ENCODE results near the gene ATXN1. TPM values are rescaled to one million over a fixed set of nuclear protein-coding genes. Genes with fewer than 3 reads are reported as not detected.

Gene ATXN1
- total RNA-seq, 1 experiment from 2014 or later = 16.5 TPM

DNA sequence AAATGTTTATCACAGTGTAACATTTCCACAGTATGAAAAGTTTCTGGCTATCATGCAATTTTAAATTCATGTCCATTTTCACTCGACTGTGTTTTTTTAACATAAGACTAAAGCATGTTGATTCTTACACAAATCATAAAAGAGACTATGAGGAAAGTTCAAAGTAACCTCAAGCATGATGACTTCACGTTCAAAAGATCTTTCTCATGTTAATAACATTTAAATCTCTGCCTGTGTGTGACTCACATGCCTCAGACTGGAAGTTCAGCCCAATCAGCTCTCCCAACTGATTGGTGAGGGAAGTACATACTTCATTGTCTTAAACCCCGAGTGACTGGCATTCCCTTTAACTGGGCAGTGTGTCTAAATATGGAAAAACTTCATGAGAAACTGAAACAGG is 37.4 kb downstream of the ATXN1 start:
- peak overlapping the region; percentile 47 for H3K4me3 Mint-ChIP-seq (ENCODE audit: unreplicated experiment)
- H3K27ac Mint-ChIP-seq (ENCODE audit: low read depth, unreplicated experiment) = peak overlapping the region; percentile 87
- H3K4me1 Mint-ChIP-seq (ENCODE audit: insufficient read depth, unreplicated experiment) = peaks cover 37% of the 10 kb centered on the region
- intact Hi-C loops (cut with micrococcal nuclease) = no loop called here
- CTCF ChIA-PET = interaction anchor here (0.6 to 5.2 kb wide), 6 partner anchors 8 to 291 kb away, joined by 3 to 30 read pairs (median 10); no protein-coding TSS in a partner anchor
- H3K36me3 Mint-ChIP-seq (ENCODE audit: insufficient read depth, unreplicated experiment) = no peaks in the 10 kb centered on the region
- no TSS peak for BruUV-seq (replicated peaks)
- no peaks in the 10 kb centered on the region for H3K27me3 Mint-ChIP-seq (ENCODE audit: insufficient read depth, unreplicated experiment)
- POLR2A ChIA-PET = interaction anchor here (1.0 to 9.5 kb wide), 16 partner anchors 9 to 390 kb away, joined by 3 to 127 read pairs (median 8); partner anchors contain the start of gene ATXN1
- no peaks in the 10 kb centered on the region for H3K9me3 Mint-ChIP-seq (ENCODE audit: unreplicated experiment)
- TF ChIP-seq, protein P1, sequence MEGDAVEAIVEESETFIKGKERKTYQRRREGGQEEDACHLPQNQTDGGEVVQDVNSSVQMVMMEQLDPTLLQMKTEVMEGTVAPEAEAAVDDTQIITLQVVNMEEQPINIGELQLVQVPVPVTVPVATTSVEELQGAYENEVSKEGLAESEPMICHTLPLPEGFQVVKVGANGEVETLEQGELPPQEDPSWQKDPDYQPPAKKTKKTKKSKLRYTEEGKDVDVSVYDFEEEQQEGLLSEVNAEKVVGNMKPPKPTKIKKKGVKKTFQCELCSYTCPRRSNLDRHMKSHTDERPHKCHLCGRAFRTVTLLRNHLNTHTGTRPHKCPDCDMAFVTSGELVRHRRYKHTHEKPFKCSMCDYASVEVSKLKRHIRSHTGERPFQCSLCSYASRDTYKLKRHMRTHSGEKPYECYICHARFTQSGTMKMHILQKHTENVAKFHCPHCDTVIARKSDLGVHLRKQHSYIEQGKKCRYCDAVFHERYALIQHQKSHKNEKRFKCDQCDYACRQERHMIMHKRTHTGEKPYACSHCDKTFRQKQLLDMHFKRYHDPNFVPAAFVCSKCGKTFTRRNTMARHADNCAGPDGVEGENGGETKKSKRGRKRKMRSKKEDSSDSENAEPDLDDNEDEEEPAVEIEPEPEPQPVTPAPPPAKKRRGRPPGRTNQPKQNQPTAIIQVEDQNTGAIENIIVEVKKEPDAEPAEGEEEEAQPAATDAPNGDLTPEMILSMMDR (IDR thresholded peaks at IDR 0.05; ENCODE audit: unreplicated experiment) = no peak
- peak; percentile 88 for DNase-seq (ENCODE audit: unreplicated experiment)

DNA sequence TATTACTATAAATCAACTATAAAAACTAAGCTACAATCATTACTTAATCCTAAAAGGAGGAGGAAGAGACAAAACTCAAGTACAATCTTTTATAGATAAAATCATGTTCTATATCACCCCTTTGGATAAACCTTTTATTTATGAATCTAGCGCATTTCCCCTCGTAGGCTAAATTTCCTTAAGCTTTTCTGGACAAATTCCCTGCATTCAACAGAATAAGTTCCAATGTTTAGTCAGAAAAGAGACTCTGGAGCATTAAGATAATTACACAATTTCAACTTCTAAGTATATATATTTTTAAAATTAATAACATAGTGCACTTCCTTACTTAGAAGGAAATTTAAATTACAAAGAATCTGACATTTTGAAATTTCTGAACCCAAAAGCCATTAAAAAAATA is 37.9 kb downstream of the ATXN1 start:
- DNase-seq (ENCODE audit: unreplicated experiment) = no peak
- ChIA-PET CTCF (interaction anchor here (1.2 to 5.2 kb wide), 4 partner anchors 10 to 212 kb away, joined by 3 to 30 read pairs (median 10); no protein-coding TSS in a partner anchor), POLR2A (interaction anchor here (1.0 to 9.5 kb wide), 13 partner anchors 9 to 390 kb away, joined by 3 to 127 read pairs (median 33); partner anchors contain the start of gene ATXN1)
- H3K9me3 Mint-ChIP-seq (ENCODE audit: unreplicated experiment) = no peaks in the 10 kb centered on the region
- H3K36me3 Mint-ChIP-seq (ENCODE audit: insufficient read depth, unreplicated experiment) = no peaks in the 10 kb centered on the region
- H3K27ac Mint-ChIP-seq (ENCODE audit: low read depth, unreplicated experiment) = peak overlapping the region; percentile 87
- TF ChIP-seq, protein P1 (IDR thresholded peaks at IDR 0.05; ENCODE audit: unreplicated experiment) = no peak
- peaks cover 36% of the 10 kb centered on the region for H3K4me1 Mint-ChIP-seq (ENCODE audit: insufficient read depth, unreplicated experiment)
- intact Hi-C loops (cut with micrococcal nuclease) = no loop called here
- TSS peak; percentile 19 for BruUV-seq (replicated peaks)
- no peaks in the 10 kb centered on the region for H3K27me3 Mint-ChIP-seq (ENCODE audit: insufficient read depth, unreplicated experiment)
- H3K4me3 Mint-ChIP-seq (ENCODE audit: unreplicated experiment) = no peak overlapping the region

DNA sequence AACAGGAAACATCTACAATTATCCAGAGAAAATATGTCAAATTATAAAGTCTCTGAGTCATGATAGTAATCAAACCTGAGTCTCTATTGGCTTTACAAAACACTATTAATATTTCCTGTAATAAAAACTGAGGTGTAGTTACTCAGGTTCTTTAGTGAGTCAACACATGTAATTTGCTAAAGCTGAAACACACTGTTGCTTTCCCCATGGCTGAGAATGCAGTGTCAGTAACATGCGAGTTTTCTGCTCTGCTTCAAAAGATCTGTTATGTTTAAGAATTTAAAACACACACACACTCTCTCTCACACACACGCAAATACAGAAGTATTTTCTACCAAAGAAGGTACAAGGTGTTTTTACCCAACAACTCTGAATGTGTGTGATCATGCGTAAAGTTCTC is 38.6 kb downstream of the ATXN1 start:
- H3K4me1 Mint-ChIP-seq (ENCODE audit: insufficient read depth, unreplicated experiment) = peaks cover 36% of the 10 kb centered on the region
- peak overlapping the region; percentile 87 for H3K27ac Mint-ChIP-seq (ENCODE audit: low read depth, unreplicated experiment)
- ChIA-PET POLR2A (interaction anchor here (0.7 to 9.5 kb wide), 13 partner anchors 8 to 189 kb away, joined by 3 to 127 read pairs (median 7); partner anchors contain the start of gene ATXN1), CTCF (interaction anchor here (1.2 to 5.2 kb wide), 3 partner anchors 10 to 48 kb away, joined by 3 to 30 read pairs (median 12); no protein-coding TSS in a partner anchor)
- BruUV-seq (replicated peaks) = no TSS peak
- no peaks in the 10 kb centered on the region for H3K36me3 Mint-ChIP-seq (ENCODE audit: insufficient read depth, unreplicated experiment)
- TF ChIP-seq, protein P1 (IDR thresholded peaks at IDR 0.05; ENCODE audit: unreplicated experiment) = no peak
- DNase-seq (ENCODE audit: unreplicated experiment) = no peak
- H3K4me3 Mint-ChIP-seq (ENCODE audit: unreplicated experiment) = no peak overlapping the region
- no peaks in the 10 kb centered on the region for H3K9me3 Mint-ChIP-seq (ENCODE audit: unreplicated experiment)
- H3K27me3 Mint-ChIP-seq (ENCODE audit: insufficient read depth, unreplicated experiment) = no peaks in the 10 kb centered on the region
- intact Hi-C loops (cut with micrococcal nuclease) = no loop called here

DNA sequence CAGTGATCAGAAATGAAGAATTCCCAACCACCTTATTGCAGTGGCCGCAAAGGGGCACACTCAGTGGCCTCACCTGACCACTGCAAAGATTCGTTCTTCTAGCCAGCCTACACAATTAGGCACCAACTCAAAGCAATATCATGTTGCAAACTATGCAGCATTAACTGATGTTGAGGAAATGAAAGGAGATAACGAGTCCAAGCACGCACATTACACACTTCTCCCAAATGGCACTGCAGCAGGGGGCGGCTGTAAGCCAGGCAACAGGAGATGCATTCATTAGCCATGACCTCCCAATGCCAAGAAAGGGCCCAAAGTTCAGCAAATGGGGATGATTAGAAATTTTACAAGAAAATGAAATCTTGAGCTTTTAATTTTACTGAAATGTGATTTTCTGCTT is 39.3 kb downstream of the ATXN1 start:
- peak overlapping the region; percentile 87 for H3K27ac Mint-ChIP-seq (ENCODE audit: low read depth, unreplicated experiment)
- no peaks in the 10 kb centered on the region for H3K9me3 Mint-ChIP-seq (ENCODE audit: unreplicated experiment)
- H3K4me1 Mint-ChIP-seq (ENCODE audit: insufficient read depth, unreplicated experiment) = peaks cover 36% of the 10 kb centered on the region
- no peaks in the 10 kb centered on the region for H3K36me3 Mint-ChIP-seq (ENCODE audit: insufficient read depth, unreplicated experiment)
- H3K27me3 Mint-ChIP-seq (ENCODE audit: insufficient read depth, unreplicated experiment) = no peaks in the 10 kb centered on the region
- POLR2A ChIA-PET = interaction anchor here (1.2 to 9.5 kb wide), 9 partner anchors 7 to 40 kb away, joined by 3 to 127 read pairs (median 79); partner anchors contain the start of gene ATXN1
- intact Hi-C loops (cut with micrococcal nuclease) = no loop called here
- no TSS peak for BruUV-seq (replicated peaks)
- TF ChIP-seq, protein P1 (IDR thresholded peaks at IDR 0.05; ENCODE audit: unreplicated experiment) = no peak
- no peak overlapping the region for H3K4me3 Mint-ChIP-seq (ENCODE audit: unreplicated experiment)
- DNase-seq (ENCODE audit: unreplicated experiment) = peak; percentile 56
- CTCF ChIA-PET = interaction anchor here (0.6 to 3.0 kb wide), 4 partner anchors 9 to 313 kb away, joined by 3 to 12 read pairs (median 4); no protein-coding TSS in a partner anchor
